ENCODE results near the gene HPCAL1.
A peak's percentile ranks its signal among the peaks of the same experiment; 100 is the strongest.
"Not testable (repeated sequence)": the region's sequence is repeated elsewhere in the genome, so short reads cannot be mapped to it uniquely, and the experiment has no call there.

The HPCAL1 gene

DNA sequence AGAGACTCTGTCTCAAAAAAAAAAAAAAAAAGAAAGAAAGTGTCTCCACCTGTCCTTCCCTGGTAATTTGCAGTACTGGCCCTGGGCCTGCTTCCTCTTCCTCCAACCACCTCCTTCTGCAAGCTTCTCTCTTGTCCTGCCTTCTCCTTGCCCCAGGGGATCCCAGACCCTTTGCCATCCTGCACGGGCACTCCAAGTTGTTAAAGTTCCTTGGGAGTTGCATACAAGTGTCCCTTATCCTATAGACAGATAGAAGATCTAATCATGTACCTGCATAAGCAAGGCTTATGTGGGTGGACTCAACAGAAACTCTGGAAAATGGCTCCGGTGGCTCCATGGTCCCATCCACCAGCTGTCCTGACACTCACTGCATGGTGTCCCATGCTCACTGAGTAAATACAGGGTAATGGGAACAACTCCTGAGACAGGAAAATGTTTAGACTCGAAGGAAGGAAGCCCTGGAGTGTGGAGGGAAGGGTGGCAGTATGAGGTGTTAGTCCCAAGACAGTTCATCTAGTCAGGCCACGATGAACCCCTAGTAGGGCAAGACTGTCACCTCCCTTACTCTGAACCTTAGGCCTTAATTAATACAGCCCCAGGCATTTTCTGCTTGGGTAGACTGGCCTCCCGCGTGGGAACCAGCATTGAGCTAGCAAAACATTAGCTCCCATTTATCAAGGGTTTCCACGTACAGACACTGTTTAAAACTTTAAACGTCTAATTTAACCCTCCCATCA lies 128.3 kb downstream of the HPCAL1 start:
- no peak for DNase-seq

- no peak for DNase-seq
These were observed 129.1 kb downstream of the HPCAL1 start for GRCh38 chr2:10431797-10432196.

DNA sequence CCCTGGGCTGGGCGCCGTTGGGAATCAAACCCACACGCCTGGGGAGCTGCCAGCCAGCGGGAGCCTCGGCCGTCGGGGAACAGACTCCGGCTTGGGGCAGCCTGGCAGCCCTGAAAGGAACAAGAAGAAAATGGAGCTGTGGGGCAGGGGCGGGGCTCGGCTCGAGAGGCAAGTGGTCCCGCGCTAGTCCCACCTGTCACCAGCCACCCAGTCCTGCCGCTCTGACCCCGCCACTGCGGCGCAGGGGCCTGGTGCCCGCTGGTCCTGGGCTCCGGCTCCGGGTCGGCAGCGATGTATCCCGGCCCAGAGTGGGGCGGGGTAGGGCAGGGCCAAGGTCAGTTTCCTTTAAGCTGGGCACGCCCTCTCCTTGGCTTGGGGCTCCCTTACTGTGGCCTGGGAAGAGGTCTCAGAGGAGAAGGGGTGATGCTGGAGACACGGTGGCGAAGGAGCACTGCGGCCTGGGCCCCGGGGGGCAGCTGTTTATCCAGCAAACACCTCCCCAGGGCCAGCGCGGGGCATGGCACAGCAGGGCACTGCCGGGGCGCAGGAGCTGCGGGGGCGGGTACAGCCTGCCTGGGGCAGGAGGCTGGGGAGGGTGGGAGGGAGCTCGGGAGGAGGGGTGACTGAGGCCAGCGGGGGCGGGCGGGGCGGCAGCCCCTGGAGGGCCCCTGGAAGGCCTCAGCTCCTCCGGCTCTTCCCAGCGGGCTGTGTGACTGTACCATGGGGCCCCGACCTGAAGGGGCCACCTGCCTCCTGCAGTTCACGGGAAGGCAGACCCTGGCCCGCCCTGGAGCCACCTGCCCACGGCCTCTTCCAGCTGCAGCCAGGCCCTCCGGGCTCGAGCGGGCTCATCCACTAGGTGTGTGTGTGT lies 129.8 kb downstream of the HPCAL1 start:
- no peak for DNase-seq

DNA sequence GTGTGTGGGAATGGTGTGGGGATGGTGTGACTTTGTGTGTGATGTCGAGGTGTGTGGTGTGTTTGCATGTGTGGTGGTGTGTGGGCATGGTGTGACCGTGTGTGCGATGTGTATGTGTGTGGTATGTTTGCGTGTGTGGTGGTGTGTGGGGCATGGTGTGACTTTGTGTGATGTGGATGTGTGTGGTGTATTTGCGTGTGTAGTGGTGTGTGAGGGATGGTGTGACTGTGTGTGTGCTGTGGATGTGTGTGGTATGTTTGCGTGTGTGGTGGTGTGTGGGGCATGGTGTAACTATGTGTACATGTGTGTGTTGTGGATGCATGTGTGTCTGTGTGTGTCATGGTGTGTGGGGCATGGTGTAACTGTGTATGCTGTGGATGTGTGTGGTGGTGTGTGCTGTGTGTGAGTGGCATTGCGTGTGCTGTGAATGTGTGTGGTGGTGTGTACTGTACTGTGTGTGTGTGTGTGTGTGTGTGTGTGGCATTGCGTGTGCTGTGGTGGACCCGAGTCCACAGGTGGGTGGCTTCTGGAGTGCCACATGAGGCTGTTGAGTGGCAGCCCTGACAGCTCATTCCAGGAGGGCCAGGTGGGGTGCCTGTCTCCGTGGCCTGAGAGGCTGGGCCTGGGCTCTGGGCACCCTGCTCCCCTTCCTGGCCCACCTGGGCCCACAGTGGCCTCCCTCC lies 130.7 kb downstream of the HPCAL1 start:
- DNase-seq: no peak

GRCh38 chr2:10433947-10434885 lies 131.5 kb downstream of the HPCAL1 start:
- DNase-seq: no peak

DNA sequence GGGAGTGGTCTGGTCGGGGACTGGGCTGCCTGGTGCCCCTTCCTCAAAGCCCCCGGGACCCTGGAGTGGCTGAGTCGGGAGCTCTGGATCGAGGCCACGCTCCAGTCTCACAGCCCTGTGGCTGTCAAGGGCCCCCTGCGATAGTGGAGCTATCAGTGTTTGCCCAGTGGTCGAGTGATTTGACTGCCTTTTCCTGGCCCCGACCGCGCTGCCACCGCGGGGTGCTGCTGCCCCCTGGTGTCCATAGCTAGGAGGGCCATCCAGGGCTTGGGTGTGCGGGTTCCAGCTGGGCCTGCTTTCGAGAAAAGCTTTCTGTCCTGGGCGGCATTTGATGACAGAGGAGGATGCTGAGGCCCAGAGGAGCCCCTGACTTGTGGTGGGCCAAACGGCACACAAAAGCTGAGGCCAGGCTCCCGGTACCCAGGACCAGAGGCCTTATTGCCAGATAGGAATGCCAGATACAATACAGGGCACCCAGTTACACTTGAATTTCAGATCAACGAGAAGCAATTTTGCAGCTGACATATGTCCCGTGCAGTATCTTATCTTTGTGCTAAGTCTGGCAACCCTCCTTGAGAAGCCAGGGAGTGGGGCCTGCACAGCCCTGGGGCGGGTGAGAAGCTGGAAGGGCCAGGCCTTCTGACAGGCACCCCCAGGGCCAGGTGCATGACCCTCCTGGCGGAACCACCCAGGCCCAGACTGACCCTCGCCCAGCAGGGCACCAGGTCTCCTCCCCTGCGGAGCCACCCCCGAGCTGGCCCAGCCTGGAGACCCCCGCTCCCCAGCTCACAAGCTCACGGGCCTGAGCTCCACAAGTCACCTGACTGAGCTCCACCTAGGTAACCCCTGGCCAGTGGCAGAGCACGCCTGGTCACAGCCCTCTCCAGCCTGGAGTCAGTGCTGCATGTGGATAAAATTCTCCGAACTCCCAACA lies 132.4 kb downstream of the HPCAL1 start:
- peak; percentile 57 for DNase-seq

DNA sequence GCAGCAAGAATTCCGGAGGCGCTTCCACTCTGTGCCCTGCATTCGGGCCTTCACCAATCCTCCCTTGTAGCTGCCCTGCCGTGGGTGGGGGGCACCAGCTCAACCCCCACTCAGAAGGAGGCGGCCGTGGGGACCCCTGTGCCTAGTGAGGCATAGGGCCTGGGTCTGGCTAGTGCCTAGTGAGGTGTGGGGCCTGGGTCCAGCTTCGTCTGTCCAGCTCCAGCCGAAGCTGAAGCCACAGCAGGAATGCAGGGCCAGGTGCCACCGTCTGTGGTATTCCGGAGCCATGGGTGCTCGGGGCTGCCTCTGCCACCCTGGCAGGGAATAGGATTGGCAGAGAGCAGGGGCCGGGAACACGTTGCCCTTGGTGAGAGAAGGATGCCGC lies 133.1 kb downstream of the HPCAL1 start:
- no peak for DNase-seq

- no peak for DNase-seq
These were observed 133.9 kb downstream of the HPCAL1 start for GRCh38 chr2:10436583-10437110.

DNA sequence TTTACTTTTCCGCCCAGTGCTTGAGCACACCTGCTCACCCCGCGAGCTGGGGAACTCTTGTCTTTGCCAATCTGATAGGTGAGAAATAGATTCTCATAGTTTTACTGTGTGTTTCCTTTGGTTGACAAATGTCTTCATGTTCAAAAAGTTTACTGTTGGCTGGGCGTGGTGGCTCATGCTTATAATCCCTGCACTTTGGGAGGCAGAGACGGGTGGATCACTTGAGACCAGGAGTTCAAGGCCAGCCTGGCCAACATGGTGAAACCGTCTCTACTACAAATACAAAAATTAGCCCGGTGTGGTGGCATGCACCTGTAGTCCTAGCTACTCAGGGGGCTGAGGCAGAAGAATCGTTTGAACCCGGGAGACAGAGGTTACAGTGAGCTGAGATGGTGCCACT lies 135.1 kb downstream of the HPCAL1 start:
- DNase-seq: no peak

DNA sequence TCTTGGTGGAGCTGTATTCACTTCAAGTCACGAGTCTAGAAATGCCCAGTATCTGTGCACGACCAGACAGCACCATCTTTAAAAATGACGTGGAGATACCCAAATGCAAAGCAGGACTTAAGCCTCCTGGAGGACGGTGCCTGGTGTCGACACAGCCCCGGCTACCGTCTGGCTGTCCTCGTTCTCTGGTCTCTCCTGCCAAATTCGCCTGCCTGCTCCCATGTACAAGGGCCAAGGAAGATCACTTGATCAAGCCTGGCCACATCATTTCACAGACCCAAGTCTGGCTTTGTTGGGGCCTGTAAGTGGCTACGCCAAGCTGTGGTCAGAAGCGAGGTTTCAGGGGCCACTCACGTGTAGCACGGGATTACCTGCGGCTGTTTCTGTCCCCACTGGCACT lies 136.0 kb downstream of the HPCAL1 start:
- no peak for DNase-seq

GRCh38 chr2:10439185-10439879 lies 136.6 kb downstream of the HPCAL1 start:
- no peak for DNase-seq

- no peak for DNase-seq
These were observed 137.3 kb downstream of the HPCAL1 start for GRCh38 chr2:10439971-10440370.

- DNase-seq: no peak
These were observed 138.0 kb downstream of the HPCAL1 start for GRCh38 chr2:10440736-10441135.

GRCh38 chr2:10441948-10442347 lies 139.2 kb downstream of the HPCAL1 start:
- DNase-seq: peak; percentile 44

DNA sequence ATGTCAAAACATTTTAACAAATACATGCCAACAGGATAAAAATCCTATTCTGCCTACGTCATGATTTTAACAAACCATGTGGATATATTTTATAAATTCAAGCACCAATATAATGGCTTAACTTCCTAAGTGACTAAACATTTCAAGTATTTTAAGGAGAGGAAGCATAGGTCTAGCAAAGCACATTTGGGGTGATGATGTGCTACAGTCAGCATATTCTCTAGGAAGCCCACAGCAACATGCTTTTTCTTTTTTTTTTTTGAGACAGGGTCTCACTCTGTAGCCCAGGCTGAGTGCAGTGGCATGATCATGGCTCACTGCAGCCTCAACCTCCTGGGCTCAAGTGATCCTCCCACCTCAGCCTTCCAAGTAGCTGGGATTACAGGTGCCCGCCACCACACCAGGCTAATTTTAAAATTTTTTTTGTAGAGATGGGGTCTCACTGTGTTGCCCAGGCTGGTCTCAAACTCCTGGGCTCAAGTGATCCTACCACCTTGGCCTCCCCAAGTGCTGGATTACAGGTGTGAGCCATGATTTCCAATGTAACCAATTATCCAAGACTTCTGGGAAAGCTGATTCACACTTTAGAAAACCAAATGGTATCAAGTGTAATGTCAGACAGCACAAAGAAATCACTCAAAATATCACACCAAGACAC lies 139.9 kb downstream of the HPCAL1 start:
- DNase-seq: not testable (repeated sequence)

DNA sequence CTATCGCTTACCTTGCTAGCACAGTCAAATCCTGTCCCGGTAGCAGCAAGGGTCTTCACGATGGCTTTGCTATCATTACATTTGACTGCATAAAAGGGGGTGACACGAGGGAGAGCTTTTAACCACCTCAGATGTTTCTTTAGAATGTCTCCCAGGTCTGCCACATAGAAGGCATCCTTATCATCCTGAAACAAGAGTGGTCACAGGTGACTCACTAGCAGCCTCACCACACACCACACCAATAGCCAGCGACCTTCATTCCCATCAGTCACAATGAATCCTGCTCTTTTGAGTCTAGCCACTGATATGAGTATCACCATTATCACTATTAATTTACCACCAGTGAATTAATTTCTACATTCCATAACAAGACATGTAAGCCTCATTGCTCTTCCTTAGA lies 141.8 kb downstream of the HPCAL1 start:
- no peak for DNase-seq

DNA sequence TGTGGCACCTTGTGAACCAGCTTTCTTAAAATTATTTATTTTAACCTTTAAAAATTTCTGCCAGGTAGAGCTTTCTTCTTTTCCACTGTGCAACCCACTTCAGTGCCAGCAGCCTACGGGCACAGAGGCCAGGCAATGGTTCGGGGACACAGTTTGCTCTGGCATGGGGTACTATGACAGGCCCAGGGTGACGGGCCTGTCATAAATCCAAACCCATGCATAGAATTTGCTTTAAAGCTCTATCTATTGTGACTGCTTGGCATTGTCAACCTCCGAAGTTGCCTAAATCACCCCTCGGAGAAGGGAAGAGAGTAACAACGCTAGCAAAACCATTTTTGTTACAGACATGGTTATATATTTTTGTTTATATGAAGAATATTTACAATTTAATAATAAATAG lies 143.9 kb downstream of the HPCAL1 start:
- DNase-seq: no peak

GRCh38 chr2:10447300-10447894 lies 144.7 kb downstream of the HPCAL1 start:
- DNase-seq: no peak

DNA sequence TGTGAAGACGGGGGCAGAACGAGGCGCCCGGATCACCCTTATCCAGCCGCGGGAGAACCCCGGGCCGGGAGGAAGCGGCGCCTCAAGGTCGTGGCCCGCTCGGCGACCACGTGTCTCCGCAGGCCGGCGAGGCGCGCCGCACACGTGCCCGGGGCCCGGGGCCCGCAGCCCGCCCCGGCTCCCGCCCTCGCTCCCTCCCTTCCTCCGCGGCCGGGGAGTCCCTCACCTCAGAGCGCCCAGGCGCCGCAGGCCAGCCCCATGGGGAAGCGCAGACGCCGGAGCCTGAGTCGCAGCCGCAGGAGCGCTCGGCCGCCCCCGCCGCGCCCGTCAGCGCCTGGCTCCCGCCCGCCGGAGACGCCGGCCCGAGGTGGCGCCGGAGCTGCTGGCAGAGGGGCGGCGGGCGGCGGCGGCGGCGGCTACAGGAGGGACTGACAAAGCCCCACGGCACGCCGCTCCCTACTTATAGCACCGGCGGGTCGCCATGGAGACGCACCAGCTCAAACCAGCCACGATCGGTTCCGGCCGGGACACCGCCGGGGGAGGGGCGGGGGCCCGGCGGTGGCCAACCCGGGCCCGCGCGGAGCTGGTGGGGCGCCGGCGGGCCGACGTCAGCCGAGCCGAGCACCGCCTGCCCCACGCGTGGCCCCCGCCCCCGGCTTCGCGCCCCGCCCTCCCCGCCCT lies 145.3 kb downstream of the HPCAL1 start, which contains the start of gene ODC1:
Gene ODC1, minus strand, starts transcription at position 433 of the 681 bp plus-strand sequence. CDS start 3,295 bp downstream, outside the sequence.
- peak; percentile 93 for DNase-seq
